Upper lobe of left lung (tissue), 6 donors: ENCODE measurements around the gene ADAMTSL3. TPM values are rescaled to one million over a fixed set of nuclear protein-coding genes. Genes with fewer than 3 reads are reported as not detected.
A peak's percentile ranks its signal among the peaks of the same experiment; 100 is the strongest.

Source experiments
- ATAC-seq, 2 donors: fragments of 200-7000 bp; cut with Tn5 transposase; one replicate each; pipeline ENCODE4 v1.9.1; 2022; ENCODE audit warnings: mild to moderate bottlenecking in 2 of 2, moderate library complexity in 2 of 2; ENCODE audit not compliant: low FRiP score in 2 of 2
- DNase-seq, 2 donors: peaks; one replicate each; pipeline ENCODE4 v3.0.0-alpha.2; 2019 to 2020
- H3K27ac ChIP-seq, 4 donors: fragments of 200-600 bp; sonication (generic); one replicate each; pipeline ENCODE4 v1.5.1; 2016 to 2019
- H3K27me3 ChIP-seq, 4 donors: fragments of 200-600 bp; sonication (generic); one replicate each; pipeline ENCODE4 v1.5.1; 2017 to 2019
- H3K36me3 ChIP-seq, 4 donors: fragments of 200-600 bp; sonication (generic); one replicate each; pipeline ENCODE4 v1.5.1; 2016 to 2019
- H3K4me1 ChIP-seq, 4 donors: fragments of 200-600 bp; sonication (generic); one replicate each; pipeline ENCODE4 v1.5.1; 2018 to 2019
- H3K4me3 ChIP-seq, 4 donors: fragments of 200-600 bp; sonication (generic); one replicate each; pipeline ENCODE4 v1.5.1; 2017 to 2019; ENCODE audit warnings: mild to moderate bottlenecking in 2 of 4, moderate library complexity in 1 of 4
- H3K9me3 ChIP-seq, 4 donors: fragments of 200-600 bp; sonication (generic); one replicate each; pipeline ENCODE4 v1.5.1; 2018 to 2019
- CTCF ChIP-seq, 6 experiments: fragments of 450-650 bp in 4 of 6; fragments of 200-600 bp in 2 of 6; sonication (generic) in 2 of 6; IDR thresholded peaks; one replicate each; pipeline ENCODE4 v1.5.1; 2016 to 2019; ENCODE audit warnings: antibody characterized with exemption in 6 of 6
- EP300 ChIP-seq, 4 donors: sonication (generic); formaldehyde crosslinking; IDR thresholded peaks; one replicate each; pipeline ENCODE4 v1.5.1; 2017; ENCODE audit warnings: antibody characterized with exemption in 4 of 4, control low read depth in 2 of 4
- POLR2A ChIP-seq, 4 donors: fragments of 450-650 bp; IDR thresholded peaks; one replicate each; pipeline ENCODE4 v1.5.1; 2016 to 2017; ENCODE audit warnings: antibody characterized with exemption in 4 of 4, mild to moderate bottlenecking in 2 of 4
- POLR2AphosphoS5 ChIP-seq, 2 donors: sonication (generic); formaldehyde crosslinking; IDR thresholded peaks; one replicate each; pipeline ENCODE4 v1.5.1; 2017; ENCODE audit warnings: antibody characterized with exemption in 2 of 2
- WGBS, 2 donors: methylation state at CpG; one replicate each; pipeline ENCODE4 v1.1.5; 2017 to 2018; 5-methylcytosine and 5-hydroxymethylcytosine counted together
- total RNA-seq, 6 donors: library from RNA; depleted of rRNA in 4 of 6; stranded (reverse); fragments of >200 nt in 4 of 6; gene quantifications; one replicate each; pipeline versions ENCODE4 v1.1.0 to v1.2.1, GENCODE V29; 2016 to 2021
- donor health status: DM: no; HTN: no; CAD: no; lungs with moderate emphysema.
- donor health status: DM: no; HTN: yes; CAD: no; lungs with severe emphysema.

Gene ADAMTSL3
- total RNA-seq, 6 donors from 2014 or later = 8.8 to 22.2 (median 11.7) TPM

GRCh38 chr15:83850015-83850414 is 196.1 kb downstream of the ADAMTSL3 start:
- TF ChIP-seq POLR2AphosphoS5 (IDR thresholded peaks at IDR 0.05) = no peak
- no peak for TF ChIP-seq EP300 (IDR thresholded peaks at IDR 0.05)
- TF ChIP-seq CTCF (IDR thresholded peaks at IDR 0.05) = no peak
- 44 to 60% methylated on average over 5 of the region's 5 CpGs for WGBS, 2 donors

GRCh38 chr15:83850501-83851245 is 196.8 kb downstream of the ADAMTSL3 start:
- Histone ChIP-seq H3K27ac (peak overlapping the region in 1 of 4 donors; percentile 1), H3K4me3 (no peak overlapping the region), H3K9me3 (no peaks in the 10 kb centered on the region), H3K36me3 (no peaks in the 10 kb centered on the region), H3K4me1 (peaks cover 0 to 6% (median 0%) of the 10 kb centered on the region in 4 donors), H3K27me3 (no peaks in the 10 kb centered on the region)
- no peak for TF ChIP-seq POLR2A (IDR thresholded peaks at IDR 0.05)
- no peak for TF ChIP-seq CTCF (IDR thresholded peaks at IDR 0.05)
- no peak for TF ChIP-seq POLR2AphosphoS5 (IDR thresholded peaks at IDR 0.05)
- no peak for TF ChIP-seq EP300 (IDR thresholded peaks at IDR 0.05)
- DNase-seq = no peak
- WGBS, 2 donors = 52 to 60% methylated on average over 8 of the region's 8 CpGs
- peak in 1 of 2 donors; percentile 53 for ATAC-seq

More at GRCh38 chr15:83850015-83850414, 196.1 kb downstream of the ADAMTSL3 start:
- H3K9me3 ChIP-seq = no peaks in the 10 kb centered on the region
- H3K36me3 ChIP-seq = no peaks in the 10 kb centered on the region
- H3K27me3 ChIP-seq = no peaks in the 10 kb centered on the region
- peak overlapping the region in 1 of 4 donors; percentile 1 for H3K27ac ChIP-seq
- DNase-seq (no peak), ATAC-seq (peak in 1 of 2 donors; percentile 48)
- peaks cover 0 to 8% (median 0%) of the 10 kb centered on the region in 4 donors for H3K4me1 ChIP-seq
- H3K4me3 ChIP-seq = no peak overlapping the region

- no peaks in the 10 kb centered on the region for H3K36me3 ChIP-seq
- no peak overlapping the region for H3K4me3 ChIP-seq
- H3K9me3 ChIP-seq = no peaks in the 10 kb centered on the region
- no peak for TF ChIP-seq EP300 (IDR thresholded peaks at IDR 0.05)
- no peak for TF ChIP-seq POLR2A (IDR thresholded peaks at IDR 0.05)
- TF ChIP-seq POLR2AphosphoS5 (IDR thresholded peaks at IDR 0.05) = no peak
- TF ChIP-seq CTCF (IDR thresholded peaks at IDR 0.05) = no peak
- 88 to 93% methylated on average over 1 of the region's 1 CpG for WGBS, 2 donors
- H3K27me3 ChIP-seq = no peaks in the 10 kb centered on the region
- DNase-seq (no peak), ATAC-seq (no peak)
- H3K27ac ChIP-seq = no peak overlapping the region
- H3K4me1 ChIP-seq = no peaks in the 10 kb centered on the region
Measured at GRCh38 chr15:83853232-83853631, 199.3 kb downstream of the ADAMTSL3 start.

GRCh38 chr15:83854321-83854720 is 200.4 kb downstream of the ADAMTSL3 start:
- Histone ChIP-seq H3K27ac (no peak overlapping the region), H3K9me3 (no peaks in the 10 kb centered on the region), H3K4me3 (no peak overlapping the region), H3K4me1 (no peaks in the 10 kb centered on the region), H3K27me3 (no peaks in the 10 kb centered on the region), H3K36me3 (no peaks in the 10 kb centered on the region)
- 55 to 68% methylated on average over 4 of the region's 4 CpGs for WGBS, 2 donors
- DNase-seq = no peak
- TF ChIP-seq POLR2AphosphoS5 (IDR thresholded peaks at IDR 0.05) = no peak
- no peak for TF ChIP-seq EP300 (IDR thresholded peaks at IDR 0.05)
- no peak for TF ChIP-seq POLR2A (IDR thresholded peaks at IDR 0.05)
- no peak for TF ChIP-seq CTCF (IDR thresholded peaks at IDR 0.05)
- ATAC-seq = no peak
